ENCODE measurements around the gene CUX1. TPM values are rescaled to one million over a fixed set of nuclear protein-coding genes. Genes with fewer than 3 reads are reported as not detected.

CUX1 gene
- total RNA-seq, 1 experiment from 2014 or later = 64.3 TPM

DNA sequence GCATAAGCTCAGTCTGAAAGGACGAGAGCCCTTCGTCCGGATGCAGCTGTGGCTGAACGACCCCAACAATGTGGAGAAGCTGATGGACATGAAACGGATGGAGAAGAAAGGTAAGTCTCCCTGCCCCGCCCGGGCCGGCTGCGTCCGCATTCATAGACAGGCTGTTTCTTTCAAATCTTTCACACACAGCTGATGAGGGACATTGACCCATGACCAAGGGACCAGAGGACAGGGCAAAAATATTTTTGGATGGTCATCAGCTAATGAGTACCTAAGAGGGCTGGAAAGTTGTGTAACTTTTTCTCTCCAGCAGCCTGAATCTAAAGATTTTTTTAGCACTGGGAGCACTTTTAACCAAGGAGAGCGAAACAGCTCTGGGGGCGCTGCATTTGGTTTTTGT lies 416.7 kb downstream of the CUX1 start:
- CTCF ChIA-PET = interaction anchor here (1.6 kb wide), 1 partner anchor 14 kb away, joined by 3 read pairs; no protein-coding TSS in a partner anchor
- peaks cover 28% of the 10 kb centered on the region for H3K36me3 Mint-ChIP-seq

DNA sequence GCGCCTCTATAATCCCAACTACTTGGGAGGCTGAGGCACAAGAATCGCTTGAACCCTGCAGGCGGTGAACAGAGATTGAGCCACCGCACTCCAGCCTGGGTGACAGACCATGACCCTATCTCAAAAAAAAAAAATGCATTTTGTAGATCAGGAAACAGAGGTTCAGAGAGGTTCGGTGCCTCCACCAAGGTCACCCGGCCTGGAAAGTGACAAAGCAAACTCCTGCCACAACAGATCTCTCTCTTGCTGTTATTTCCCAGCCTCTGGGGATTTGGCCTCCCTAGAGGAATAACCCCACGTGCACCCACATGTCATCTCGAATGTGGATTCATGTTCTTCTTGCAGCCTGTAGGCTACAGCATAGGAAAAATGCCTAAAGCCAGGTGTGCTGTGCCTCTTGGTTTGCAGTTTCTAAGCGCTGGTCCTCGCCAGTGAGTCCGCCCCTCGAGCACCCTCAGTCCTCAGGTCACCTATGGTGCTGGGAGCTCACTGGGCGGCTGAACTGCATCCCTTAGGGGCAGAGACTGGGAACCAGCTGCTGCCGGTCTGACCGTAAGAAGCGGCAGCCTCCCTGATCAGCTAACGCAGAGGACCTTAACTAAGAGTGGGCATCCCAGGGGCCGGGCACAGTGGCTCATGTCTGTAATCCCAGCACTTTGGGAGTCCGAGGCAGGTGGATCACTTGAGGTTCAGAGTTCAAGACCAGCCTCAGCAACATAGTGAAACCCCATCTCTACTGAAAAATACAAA lies 417.6 kb downstream of the CUX1 start:
- CTCF ChIA-PET = no interaction called here
- Mint-ChIP-seq H3K27me3 (ENCODE audit: low read depth) (no peaks in the 10 kb centered on the region), H3K36me3 (peaks cover 30% of the 10 kb centered on the region), H3K4me3 (no peak overlapping the region), H3K4me1 (no peaks in the 10 kb centered on the region), H3K9me3 (no peaks in the 10 kb centered on the region), H3K27ac (no peak overlapping the region)
- no peak for ATAC-seq
- POLR2A ChIA-PET = no interaction called here
- no peak for TF ChIP-seq ZMAT4 (CRISPR knock-in tag; IDR thresholded peaks at IDR 0.05)
- no peak for TF ChIP-seq IRF1 (CRISPR knock-in tag; IDR thresholded peaks at IDR 0.05)
- TF ChIP-seq PREB (CRISPR knock-in tag; IDR thresholded peaks at IDR 0.05; ENCODE audit: borderline replicate concordance) = no peak
- no peak for DNase-seq (ENCODE audit: low spot score)

More for the DNA sequence above, 416.7 kb downstream of the CUX1 start:
- Mint-ChIP-seq H3K27me3 (ENCODE audit: low read depth) (no peaks in the 10 kb centered on the region), H3K9me3 (no peaks in the 10 kb centered on the region), H3K4me1 (no peaks in the 10 kb centered on the region), H3K4me3 (no peak overlapping the region), H3K27ac (no peak overlapping the region)
- DNase-seq (ENCODE audit: low spot score) (no peak), ATAC-seq (no peak)
- POLR2A ChIA-PET = no interaction called here
- TF ChIP-seq JUN (CRISPR knock-in tag; IDR thresholded peaks at IDR 0.05) (no peak), OVOL2 (CRISPR knock-in tag; IDR thresholded peaks at IDR 0.05; ENCODE audit: borderline replicate concordance) (no peak), E2F5 (CRISPR knock-in tag; IDR thresholded peaks at IDR 0.05) (no peak), IRF2 (CRISPR knock-in tag; IDR thresholded peaks at IDR 0.05; ENCODE audit: borderline replicate concordance, low read depth) (no peak), ZNF138 (CRISPR knock-in tag; conservative IDR thresholded peaks at IDR 0.05) (no peak), EMX1 (CRISPR knock-in tag; IDR thresholded peaks at IDR 0.05) (no peak), GRHL2 (CRISPR knock-in tag; IDR thresholded peaks at IDR 0.05; ENCODE audit: insufficient replicate concordance, severe bottlenecking) (no peak), TEAD1 (CRISPR knock-in tag; IDR thresholded peaks at IDR 0.05) (no peak)
- TF ChIP-seq, protein P1, sequence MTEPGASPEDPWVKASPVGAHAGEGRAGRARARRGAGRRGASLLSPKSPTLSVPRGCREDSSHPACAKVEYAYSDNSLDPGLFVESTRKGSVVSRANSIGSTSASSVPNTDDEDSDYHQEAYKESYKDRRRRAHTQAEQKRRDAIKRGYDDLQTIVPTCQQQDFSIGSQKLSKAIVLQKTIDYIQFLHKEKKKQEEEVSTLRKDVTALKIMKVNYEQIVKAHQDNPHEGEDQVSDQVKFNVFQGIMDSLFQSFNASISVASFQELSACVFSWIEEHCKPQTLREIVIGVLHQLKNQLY (CRISPR knock-in tag; IDR thresholded peaks at IDR 0.05) = no peak
- TF ChIP-seq, protein P2, sequence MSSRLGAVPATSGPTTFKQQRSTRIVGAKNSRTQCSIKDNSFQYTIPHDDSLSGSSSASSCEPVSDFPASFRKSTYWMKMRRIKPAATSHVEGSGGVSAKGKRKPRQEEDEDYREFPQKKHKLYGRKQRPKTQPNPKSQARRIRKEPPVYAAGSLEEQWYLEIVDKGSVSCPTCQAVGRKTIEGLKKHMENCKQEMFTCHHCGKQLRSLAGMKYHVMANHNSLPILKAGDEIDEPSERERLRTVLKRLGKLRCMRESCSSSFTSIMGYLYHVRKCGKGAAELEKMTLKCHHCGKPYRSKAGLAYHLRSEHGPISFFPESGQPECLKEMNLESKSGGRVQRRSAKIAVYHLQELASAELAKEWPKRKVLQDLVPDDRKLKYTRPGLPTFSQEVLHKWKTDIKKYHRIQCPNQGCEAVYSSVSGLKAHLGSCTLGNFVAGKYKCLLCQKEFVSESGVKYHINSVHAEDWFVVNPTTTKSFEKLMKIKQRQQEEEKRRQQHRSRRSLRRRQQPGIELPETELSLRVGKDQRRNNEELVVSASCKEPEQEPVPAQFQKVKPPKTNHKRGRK (CRISPR knock-in tag; IDR thresholded peaks at IDR 0.05; ENCODE audit: borderline replicate concordance) = no peak

DNA sequence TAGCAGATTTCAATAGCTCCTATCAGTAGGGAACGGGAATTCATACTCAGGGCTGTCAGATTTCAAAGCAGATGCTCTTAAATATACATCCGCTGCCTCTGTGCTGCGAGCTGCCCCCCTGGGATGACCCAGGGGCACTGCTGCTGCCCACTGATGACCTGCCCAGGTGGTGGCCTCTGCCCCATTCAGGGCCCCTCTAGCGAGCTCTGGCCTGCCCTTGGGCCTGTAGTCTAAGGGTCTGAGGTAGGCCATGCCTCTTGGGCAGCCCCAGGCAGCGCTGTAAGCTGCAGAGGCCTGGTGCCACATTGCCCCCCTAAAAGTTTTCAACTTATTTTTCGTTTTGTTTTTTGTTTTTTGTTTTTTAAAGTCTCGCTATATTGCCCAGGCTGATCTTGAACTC lies 418.7 kb downstream of the CUX1 start:
- Mint-ChIP-seq H3K4me3 (no peak overlapping the region), H3K4me1 (no peaks in the 10 kb centered on the region), H3K9me3 (no peaks in the 10 kb centered on the region), H3K27me3 (ENCODE audit: low read depth) (no peaks in the 10 kb centered on the region), H3K27ac (no peak overlapping the region), H3K36me3 (peaks cover 31% of the 10 kb centered on the region)
- ATAC-seq (no peak), DNase-seq (ENCODE audit: low spot score) (no peak)
- ChIA-PET CTCF (interaction anchor here (1.1 to 1.5 kb wide), 2 partner anchors 12 to 194 kb away, joined by 3 to 6 read pairs; no protein-coding TSS in a partner anchor), POLR2A (no interaction called here)
- no peak for TF ChIP-seq NR3C1 (CRISPR knock-in tag; conservative IDR thresholded peaks at IDR 0.05; ENCODE audit: low read depth)
- TF ChIP-seq, protein P3, sequence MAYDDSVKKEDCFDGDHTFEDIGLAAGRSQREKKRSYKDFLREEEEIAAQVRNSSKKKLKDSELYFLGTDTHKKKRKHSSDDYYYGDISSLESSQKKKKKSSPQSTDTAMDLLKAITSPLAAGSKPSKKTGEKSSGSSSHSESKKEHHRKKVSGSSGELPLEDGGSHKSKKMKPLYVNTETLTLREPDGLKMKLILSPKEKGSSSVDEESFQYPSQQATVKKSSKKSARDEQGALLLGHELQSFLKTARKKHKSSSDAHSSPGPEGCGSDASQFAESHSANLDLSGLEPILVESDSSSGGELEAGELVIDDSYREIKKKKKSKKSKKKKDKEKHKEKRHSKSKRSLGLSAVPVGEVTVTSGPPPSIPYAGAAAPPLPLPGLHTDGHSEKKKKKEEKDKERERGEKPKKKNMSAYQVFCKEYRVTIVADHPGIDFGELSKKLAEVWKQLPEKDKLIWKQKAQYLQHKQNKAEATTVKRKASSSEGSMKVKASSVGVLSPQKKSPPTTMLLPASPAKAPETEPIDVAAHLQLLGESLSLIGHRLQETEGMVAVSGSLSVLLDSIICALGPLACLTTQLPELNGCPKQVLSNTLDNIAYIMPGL (CRISPR knock-in tag; IDR thresholded peaks at IDR 0.05) = no peak
- no peak for TF ChIP-seq ZMAT4 (CRISPR knock-in tag; IDR thresholded peaks at IDR 0.05)
- TF ChIP-seq HMGA2 (CRISPR knock-in tag; IDR thresholded peaks at IDR 0.05) = no peak
- TF ChIP-seq IRF2 (CRISPR knock-in tag; IDR thresholded peaks at IDR 0.05; ENCODE audit: borderline replicate concordance, low read depth) = no peak
- no peak for TF ChIP-seq RELA (CRISPR knock-in tag; IDR thresholded peaks at IDR 0.05; ENCODE audit: borderline replicate concordance)
- no peak for TF ChIP-seq CTCF (IDR thresholded peaks at IDR 0.05)
- TF ChIP-seq SP1 (CRISPR knock-in tag; conservative IDR thresholded peaks at IDR 0.05) = no peak
